GM20431 (cell line): Measurements from ENCODE around the gene ARL10.
"Not testable (repeated sequence)": the region's sequence is repeated elsewhere in the genome, so short reads cannot be mapped to it uniquely, and the experiment has no call there.

Source experiments
- in situ Hi-C: fragments of 300-500 bp; cut with MseI, MboI; formaldehyde crosslinking; loops from one replicate; pipeline ENCODE4 v1.15.0; 2020; ENCODE audit warnings: low sequenced_read_pairs; ENCODE audit not compliant: unreplicated experiment

Gene ARL10

GRCh38 chr5:176388003-176388443 lies 22.7 kb downstream of the ARL10 start:
- in situ Hi-C loops, result no loop called here

GRCh38 chr5:176388444-176389134 lies 23.3 kb downstream of the ARL10 start, which contains the start of the genes HIGD2A and NOP16:
TSS of gene HIGD2A (plus strand) at chr5:176388751. CDS start at chr5:176388820, 69 bp downstream.
TSS of gene NOP16 (minus strand) at chr5:176388598. CDS start at chr5:176388539, 59 bp downstream.
- in situ Hi-C loops, result no loop called here

GRCh38 chr5:176389135-176390123 lies 24.1 kb downstream of the ARL10 start:
- in situ Hi-C loops, result no loop called here

- in situ Hi-C loops, result no loop called here
These were observed 26.2 kb downstream of the ARL10 start for GRCh38 chr5:176391479-176391878.

- in situ Hi-C loops, result no loop called here
These were observed 26.7 kb downstream of the ARL10 start for GRCh38 chr5:176391999-176392398.

GRCh38 chr5:176392526-176392925 lies 27.2 kb downstream of the ARL10 start:
- in situ Hi-C loops, result no loop called here

GRCh38 chr5:176394096-176394495 lies 28.8 kb downstream of the ARL10 start:
- in situ Hi-C loops, result no loop called here

GRCh38 chr5:176394881-176395675 lies 29.8 kb downstream of the ARL10 start:
- in situ Hi-C loops, result no loop called here

GRCh38 chr5:176396330-176396729 lies 31.0 kb downstream of the ARL10 start:
- in situ Hi-C loops, result no loop called here

GRCh38 chr5:176397736-176398420 lies 32.6 kb downstream of the ARL10 start:
- in situ Hi-C loops, result no loop called here

GRCh38 chr5:176400382-176401156 lies 35.3 kb downstream of the ARL10 start:
- in situ Hi-C loops, result no loop called here

GRCh38 chr5:176401281-176402205 lies 36.3 kb downstream of the ARL10 start:
- in situ Hi-C loops, result no loop called here

GRCh38 chr5:176405656-176406435 lies 40.6 kb downstream of the ARL10 start:
- in situ Hi-C loops, result no loop called here

GRCh38 chr5:176406436-176407052 lies 41.3 kb downstream of the ARL10 start:
- in situ Hi-C loops, result no loop called here

- in situ Hi-C loops, result no loop called here
These were observed 42.4 kb downstream of the ARL10 start for GRCh38 chr5:176407456-176408251.

- in situ Hi-C loops, result not testable (repeated sequence)
These were observed 42.9 kb downstream of the ARL10 start for GRCh38 chr5:176408252-176408573.
